Pons (tissue), 1 donor: ENCODE measurements around the gene LIG1.
A peak's percentile ranks its signal among the peaks of the same experiment; 100 is the strongest.
"Not testable (repeated sequence)": the region's sequence is repeated elsewhere in the genome, so short reads cannot be mapped to it uniquely, and the experiment has no call there.

ENCODE experiments used
- DNase-seq: peaks from one replicate; pipeline ENCODE4 v3.0.0-alpha.2; 2016; ENCODE audit warnings: low spot score

Gene LIG1

DNA sequence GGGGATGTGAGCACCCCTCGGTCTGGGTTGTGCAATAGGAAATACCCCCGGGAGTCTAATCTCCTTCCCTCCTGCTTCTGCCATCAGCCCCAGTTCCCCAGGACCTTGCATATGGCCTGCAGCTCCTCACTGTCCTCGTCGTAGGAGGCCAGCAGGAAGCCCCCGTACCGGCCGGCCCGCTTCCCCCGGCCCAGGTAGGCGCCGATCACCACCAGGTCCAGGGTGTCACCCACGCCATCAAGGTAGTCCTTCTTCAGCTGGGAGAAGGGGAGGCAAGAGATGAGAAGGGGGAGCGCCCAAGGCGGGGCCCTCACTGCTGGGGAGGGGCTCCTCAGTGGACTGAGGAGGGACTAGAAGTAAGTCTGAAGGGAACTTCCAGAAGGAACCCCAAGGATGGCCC is 49.1 kb downstream of the LIG1 start:
- no peak for DNase-seq

GRCh38 chr19:48120505-48120904 is 49.6 kb downstream of the LIG1 start:
- no peak for DNase-seq

GRCh38 chr19:48118131-48118517 is 52.0 kb downstream of the LIG1 start:
- no peak for DNase-seq

- no peak for DNase-seq
These were observed 52.5 kb downstream of the LIG1 start for GRCh38 chr19:48117515-48118130.

DNA sequence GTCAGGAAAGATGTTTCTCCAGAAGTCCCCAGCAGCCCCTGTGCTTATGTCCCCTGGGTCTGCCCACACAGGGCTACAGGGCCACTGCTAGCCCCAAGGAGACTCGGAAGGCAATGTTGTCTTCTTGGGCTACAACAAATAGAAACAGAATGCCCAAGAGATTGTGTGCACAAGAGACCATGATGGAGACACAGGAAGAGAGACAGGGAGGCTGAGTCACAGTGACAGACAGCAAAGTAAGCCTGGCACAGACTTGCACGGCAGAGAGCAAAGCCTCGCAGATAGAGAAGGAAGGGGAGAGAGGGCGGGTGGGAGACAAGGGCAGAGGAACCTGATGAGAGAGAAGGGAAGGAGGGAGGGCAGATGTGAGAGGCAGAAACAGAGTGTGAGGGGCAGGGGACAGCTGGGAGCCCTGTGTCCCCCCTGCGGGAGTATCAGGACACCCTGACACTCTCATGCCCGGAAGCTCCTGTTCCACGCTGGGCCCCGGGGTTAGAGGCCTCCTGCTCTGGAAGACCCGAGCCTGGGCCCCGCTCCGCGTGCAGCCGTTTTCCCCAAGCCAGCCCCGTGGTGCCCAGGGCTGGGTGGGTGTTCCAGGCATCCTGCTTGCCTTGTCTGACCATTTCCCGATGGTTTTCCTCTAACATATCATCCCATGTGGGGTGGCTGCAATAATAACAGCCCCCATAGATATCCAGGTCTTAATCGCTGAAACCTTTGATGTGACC is 56.8 kb downstream of the LIG1 start:
- DNase-seq = no peak

DNA sequence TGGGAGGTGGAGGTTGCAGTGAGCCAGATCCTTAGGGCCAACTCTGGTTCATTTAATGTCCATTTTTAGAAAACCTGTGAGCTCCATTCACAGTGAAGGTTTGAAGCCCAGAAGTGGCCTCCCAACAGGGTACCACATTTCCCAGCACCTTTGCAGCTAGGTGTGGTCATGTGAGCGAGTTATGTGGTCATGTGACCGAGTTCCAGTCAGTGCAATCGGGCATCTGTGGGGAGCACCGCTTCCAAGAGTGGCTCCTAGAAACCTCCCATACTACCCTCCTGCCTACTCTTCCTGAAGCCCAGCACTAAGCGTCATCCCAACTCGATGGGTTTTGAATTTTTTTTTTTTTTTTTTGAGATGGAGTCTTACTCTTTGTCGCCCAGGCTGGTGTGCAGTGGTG is 58.9 kb downstream of the LIG1 start:
- DNase-seq = no peak

GRCh38 chr19:48110350-48110966 is 59.7 kb downstream of the LIG1 start, which contains the start of gene PLA2G4C:
Gene PLA2G4C (minus strand): TSS chr19:48110817. CDS start chr19:48106529, 4,288 bp downstream.
- peak; percentile 91 for DNase-seq

- DNase-seq = no peak
These were observed 61.0 kb downstream of the LIG1 start for GRCh38 chr19:48108997-48109782.

GRCh38 chr19:48103922-48104321 is 66.2 kb downstream of the LIG1 start:
- DNase-seq = no peak

DNA sequence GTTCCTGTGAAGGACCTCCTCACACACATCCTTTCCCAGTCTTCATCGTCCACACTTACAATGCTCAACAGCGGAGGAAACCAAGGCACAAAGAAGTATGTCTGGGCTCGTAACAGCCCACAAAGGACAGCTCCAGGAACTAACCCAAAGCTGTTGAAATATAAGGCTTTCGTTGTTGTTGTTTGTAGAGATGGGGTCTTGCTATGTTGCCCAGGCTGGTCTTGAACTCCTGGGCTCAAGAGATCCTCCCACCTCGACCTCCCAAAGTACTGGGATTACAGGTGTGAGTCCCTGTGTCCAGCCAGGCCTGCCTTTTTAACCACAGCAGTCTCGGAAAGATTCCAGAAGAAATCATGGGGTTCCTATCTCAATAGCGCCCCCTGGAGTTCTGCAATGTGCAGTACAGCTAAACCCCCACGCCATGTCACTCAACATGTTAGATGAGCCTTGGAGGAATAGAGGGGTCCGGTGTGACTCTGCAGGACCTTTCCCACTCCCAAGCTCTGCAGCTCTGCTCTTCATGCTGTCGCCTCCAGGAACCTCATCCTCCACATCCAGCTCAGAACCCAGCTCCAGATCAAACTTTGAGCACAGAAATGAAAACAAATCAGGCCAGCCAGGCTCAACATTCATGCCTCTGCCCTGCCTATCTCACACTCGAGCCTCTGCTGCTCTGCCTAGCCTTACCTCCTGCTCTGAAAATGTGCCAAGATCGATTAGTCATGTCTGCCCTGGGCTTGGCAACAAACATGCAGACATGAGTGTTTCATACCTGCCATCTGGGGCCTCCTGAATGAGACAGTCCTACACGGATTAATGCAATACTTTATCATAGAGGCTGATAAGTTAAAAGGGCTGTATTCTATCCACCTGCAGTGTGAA is 67.0 kb downstream of the LIG1 start:
- DNase-seq = no peak

DNA sequence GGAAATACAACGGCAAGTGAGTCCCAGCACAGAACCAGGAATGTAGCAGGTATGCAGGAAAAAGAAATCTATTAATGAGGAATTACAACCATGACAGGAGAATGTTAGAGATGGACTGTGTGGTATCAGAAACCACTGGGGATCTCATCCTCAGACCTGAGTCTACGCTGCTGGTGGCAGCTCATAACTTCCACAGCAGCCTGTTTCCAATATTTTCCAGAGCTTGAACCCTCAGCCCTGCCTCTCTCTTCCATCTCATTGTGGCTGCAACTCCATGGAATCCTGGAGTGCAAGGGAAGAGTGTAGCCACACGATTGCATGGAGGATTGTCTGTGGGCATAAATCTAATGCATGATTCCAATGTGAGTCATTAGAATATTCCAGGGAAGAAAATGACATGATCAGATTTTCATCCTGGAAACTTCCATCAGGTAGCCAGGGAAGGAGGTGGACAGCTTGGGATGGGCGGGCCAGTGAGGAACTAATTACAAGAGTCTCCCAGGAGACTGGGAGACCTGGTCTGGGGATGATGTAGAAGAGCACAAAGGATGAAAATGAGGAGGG is 74.5 kb downstream of the LIG1 start:
- DNase-seq = no peak

DNA sequence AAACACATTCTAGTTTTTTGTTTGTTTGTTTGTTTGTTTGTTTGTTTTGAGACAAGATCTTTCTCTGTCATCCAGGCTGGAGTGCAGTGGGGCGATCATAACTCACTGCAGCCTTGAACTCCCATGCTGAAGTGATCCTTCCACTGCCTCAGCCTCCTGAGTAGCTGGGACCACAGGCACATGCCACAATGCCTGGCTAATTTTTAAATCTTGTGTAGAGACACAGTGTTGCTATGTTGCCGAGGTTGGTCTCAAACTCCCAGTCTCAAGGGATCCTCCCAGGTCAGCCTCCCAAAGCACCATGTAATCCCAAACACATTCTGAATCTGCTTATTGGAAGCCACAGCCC is 75.3 kb downstream of the LIG1 start:
- no peak for DNase-seq

GRCh38 chr19:48094129-48094854 is 75.9 kb downstream of the LIG1 start:
- no peak for DNase-seq

- DNase-seq = not testable (repeated sequence)
These were observed 78.9 kb downstream of the LIG1 start for GRCh38 chr19:48091111-48091718.

DNA sequence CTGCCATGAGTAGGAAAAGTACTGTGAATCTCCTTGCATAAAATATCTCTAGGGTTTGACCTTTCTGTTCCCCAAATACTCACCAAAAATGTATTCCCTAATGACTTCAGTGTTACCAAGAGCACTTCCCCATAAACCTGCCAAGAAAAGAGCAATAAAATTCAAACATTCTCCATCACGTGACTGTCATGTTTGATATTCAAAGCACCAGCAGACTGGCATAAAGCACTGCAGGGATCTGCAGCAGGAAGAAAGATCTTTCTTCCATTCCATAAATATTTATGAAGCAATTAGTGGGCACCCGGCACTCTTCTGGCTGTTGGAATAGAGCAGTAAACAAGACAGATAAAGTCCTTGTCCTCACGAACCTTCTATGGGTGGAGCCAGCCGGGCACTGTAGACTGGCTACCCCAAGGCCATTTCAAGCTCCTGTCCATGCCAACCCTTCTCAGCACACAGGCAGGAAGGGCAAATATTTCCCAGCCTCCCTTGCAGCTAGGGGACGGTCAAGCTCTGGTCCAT is 79.8 kb downstream of the LIG1 start:
- no peak for DNase-seq

DNA sequence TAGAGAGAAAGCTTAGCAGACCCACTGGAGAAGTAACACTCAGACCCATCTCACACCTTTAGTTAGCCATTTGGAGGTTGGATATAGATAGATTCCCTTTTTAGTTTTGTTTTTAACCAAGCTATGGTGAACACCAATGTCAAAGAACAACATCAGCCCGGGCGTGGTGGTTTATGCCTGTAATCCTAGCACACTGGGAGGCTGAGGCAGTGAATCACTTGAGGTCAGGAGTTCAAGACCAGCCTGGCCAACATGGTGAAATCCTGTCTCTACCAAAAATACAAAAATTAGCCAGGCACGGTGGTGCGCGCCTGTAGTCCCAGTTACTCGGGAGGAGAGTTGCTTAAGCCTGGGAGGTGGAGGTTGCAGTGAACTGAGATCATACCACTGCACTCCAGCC is 81.2 kb downstream of the LIG1 start:
- DNase-seq = not testable (repeated sequence)

DNA sequence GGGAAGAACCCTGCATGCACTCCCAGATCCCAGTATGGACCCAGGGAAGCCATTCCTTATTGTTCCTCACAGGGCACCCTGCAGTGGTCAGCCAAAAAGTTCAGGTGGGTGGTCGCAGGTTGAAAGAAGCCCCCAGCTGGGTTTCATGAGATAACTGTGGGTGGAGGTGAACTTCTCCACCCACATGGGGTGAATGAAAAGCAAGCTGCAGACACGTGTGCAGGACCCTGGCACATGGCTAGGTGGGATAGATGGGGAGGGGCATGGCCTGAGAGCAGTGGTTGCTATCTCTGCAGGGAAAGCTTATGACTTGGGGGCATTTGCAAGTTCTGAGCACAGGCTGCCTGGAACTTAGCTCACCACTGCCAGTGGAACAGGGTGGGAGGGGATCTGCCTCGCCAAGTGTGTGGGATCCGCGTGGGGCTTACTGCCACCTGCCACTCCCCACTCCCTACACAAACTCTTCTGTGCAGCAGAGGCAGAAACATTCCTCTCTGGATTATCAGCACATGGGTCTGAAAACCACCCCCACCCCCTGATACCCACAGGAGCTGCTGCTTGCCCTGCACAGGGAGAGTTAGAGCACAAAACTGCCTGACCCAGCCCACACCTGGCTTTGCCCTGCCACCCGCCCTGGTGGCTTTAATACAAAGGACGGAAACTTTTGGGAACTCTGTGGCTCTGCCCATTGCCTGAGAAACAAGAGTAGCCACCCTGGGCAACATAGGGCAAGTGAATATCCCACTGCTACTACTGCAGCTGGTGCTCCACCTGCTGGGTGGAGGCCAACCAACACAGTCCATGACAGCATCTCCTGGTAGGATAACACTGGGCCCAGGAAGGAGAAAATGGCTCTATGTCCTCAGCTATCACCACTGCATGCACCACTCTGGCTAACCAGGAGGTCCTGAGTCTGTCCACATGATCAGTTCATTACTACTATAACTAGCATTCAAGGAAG is 84.0 kb downstream of the LIG1 start:
- no peak for DNase-seq

- no peak for DNase-seq
These were observed 85.1 kb downstream of the LIG1 start for GRCh38 chr19:48085076-48085475.

- DNase-seq = no peak
These were observed 89.0 kb downstream of the LIG1 start for GRCh38 chr19:48081106-48081505.
